Dendritic cell treated with granulocyte-macrophage colony-stimulating factor and Interleukin-4, amounts not matched to agents 40 ng/mL and 50 ng/mL, for 4 days (primary cell): Measurements from ENCODE around the gene KCTD11.
A peak's percentile ranks its signal among the peaks of the same experiment; 100 is the strongest.

ENCODE experiments used
- H3K27ac Mint-ChIP-seq: one replicate; pipeline ENCODE4 v1.8.0; 2022; ENCODE audit warnings: mild to moderate bottlenecking, mixed read lengths
- H3K27me3 Mint-ChIP-seq: one replicate; pipeline ENCODE4 v1.8.0; 2022; ENCODE audit warnings: mild to moderate bottlenecking, mixed read lengths
- H3K36me3 Mint-ChIP-seq: one replicate; pipeline ENCODE4 v1.8.0; 2022; ENCODE audit warnings: low read depth, mixed read lengths
- H3K4me1 Mint-ChIP-seq: one replicate; pipeline ENCODE4 v1.8.0; 2022; ENCODE audit warnings: low read depth, mixed read lengths
- H3K4me3 Mint-ChIP-seq: one replicate; pipeline ENCODE4 v1.8.0; 2022; ENCODE audit warnings: mild to moderate bottlenecking, moderate library complexity, mixed read lengths
- H3K9me3 Mint-ChIP-seq: one replicate; pipeline ENCODE4 v1.8.0; 2022; ENCODE audit warnings: mixed read lengths
- intact Hi-C: fragments of 100-400 bp; cut with micrococcal nuclease; formaldehyde crosslinking; loops from one replicate; pipeline ENCODE4 v1.15.0; 2022

KCTD11 gene

GRCh38 chr17:7403727-7403976 is 51.7 kb downstream of the KCTD11 start:
- intact Hi-C loops: loop anchor here (10.0 kb wide), 1 partner anchor 49 kb away; the partner anchor contains the start of genes KCTD11 and TMEM95
- Mint-ChIP-seq H3K27me3 (peaks cover 28% of the 10 kb centered on the region), H3K36me3 (peaks cover 10% of the 10 kb centered on the region), H3K9me3 (no peaks in the 10 kb centered on the region), H3K4me1 (peaks cover 7% of the 10 kb centered on the region), H3K27ac (peak overlapping the region; percentile 92), H3K4me3 (peak overlapping the region; percentile 84)

DNA sequence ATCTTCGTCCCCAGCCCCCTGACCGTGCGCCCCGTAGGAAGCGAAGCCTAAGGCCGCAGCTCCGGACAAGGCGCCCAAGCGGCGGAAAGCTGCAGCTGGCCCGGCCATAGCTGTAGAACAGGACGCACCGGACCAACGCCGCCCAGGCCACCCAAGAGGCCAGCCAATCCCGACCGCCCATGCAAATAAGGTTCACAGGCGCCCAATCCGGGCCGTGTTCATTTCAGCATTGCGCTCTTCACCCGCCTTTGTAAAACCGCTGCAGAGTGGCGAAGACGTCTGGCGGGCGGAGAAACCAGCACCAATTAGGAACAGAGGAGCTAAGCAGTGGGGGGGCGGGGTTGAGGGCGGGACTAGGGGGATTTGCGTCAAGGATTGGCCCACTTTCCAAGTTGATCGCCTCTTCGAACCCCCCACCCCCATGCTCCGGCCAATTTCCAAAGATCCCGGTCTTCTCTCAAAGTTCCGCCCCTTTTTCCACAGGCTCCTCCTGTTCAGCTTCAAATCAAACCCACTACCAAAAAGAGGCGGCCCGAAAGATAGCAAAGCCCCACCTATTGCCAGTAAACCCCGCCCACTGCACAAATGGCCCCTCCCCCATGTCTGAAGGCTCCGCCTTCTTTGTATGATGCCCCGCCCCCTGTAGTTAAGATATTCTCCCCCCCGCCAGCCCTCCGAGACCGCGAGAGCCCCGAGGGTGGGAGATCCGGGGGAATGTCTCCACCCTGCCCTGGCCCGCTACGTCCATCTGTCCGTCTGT is 52.2 kb downstream of the KCTD11 start, which contains the start of gene TMEM256:
Gene TMEM256, minus strand, starts transcription at position 121 of the 760 bp plus-strand sequence. Its CDS starts 13 bp downstream, at position 108.
- H3K27ac Mint-ChIP-seq: peak within 1 kb of the TSS; percentile 92
- peak within 1 kb of the TSS; percentile 84 for H3K4me3 Mint-ChIP-seq

More for the DNA sequence above, 52.2 kb downstream of the KCTD11 start, which contains the start of gene TMEM256:
- H3K36me3 Mint-ChIP-seq: peaks cover 10% of the 10 kb centered on the region
- H3K27me3 Mint-ChIP-seq: peaks cover 32% of the 10 kb centered on the region
- peaks cover 7% of the 10 kb centered on the region for H3K4me1 Mint-ChIP-seq
- no peaks in the 10 kb centered on the region for H3K9me3 Mint-ChIP-seq
- intact Hi-C loops: loop anchor here (1.0 to 10.0 kb wide), 3 partner anchors 10 to 49 kb away; partner anchors contain the start of genes KCTD11, PLSCR3, TMEM102 and TMEM95
